ENCODE results near the gene USP9X.
A peak's percentile ranks its signal among the peaks of the same experiment; 100 is the strongest.
"Not testable (repeated sequence)": the region's sequence is repeated elsewhere in the genome, so short reads cannot be mapped to it uniquely, and the experiment has no call there.

USP9X gene

DNA sequence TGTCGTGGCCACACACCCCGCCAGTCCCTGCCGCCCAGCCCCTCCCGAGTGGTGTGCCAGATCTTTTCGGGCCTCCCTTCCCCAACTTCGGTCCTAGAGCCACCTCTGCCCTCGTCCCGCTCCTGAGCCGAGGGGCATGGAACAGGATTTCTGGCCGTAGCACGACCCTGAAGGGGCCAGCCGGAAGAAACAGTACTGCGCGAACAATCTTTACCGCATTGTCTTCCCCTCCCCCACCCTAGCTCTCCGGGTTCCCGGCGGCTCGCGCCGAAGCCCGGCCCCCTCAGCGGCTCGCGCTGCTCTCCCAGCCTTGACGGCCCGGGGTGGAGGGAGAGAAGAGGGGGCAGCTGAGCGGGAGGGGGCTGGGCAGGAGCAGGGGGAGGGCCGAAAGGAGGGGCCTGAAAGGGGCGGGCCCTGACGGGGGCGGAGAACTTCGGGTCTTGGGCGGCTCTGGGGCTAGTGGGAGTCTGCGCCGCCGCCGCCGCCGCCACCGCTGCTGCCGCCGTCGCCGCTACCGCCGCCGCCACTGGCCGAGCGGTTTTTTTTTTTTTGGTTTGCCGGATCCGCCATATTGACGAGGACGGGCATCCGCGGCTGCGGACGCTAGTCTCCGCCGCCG lies at the start of gene USP9X:
Gene USP9X, plus strand, starts transcription at position 553 of the 619 bp plus-strand sequence. CDS start 38,184 bp downstream, outside the sequence.
- peak; percentile 78 for DNase-seq

- DNase-seq = no peak
Observed at GRCh38 chrX:41035582-41035981, 49.7 kb upstream of the USP9X start.

DNA sequence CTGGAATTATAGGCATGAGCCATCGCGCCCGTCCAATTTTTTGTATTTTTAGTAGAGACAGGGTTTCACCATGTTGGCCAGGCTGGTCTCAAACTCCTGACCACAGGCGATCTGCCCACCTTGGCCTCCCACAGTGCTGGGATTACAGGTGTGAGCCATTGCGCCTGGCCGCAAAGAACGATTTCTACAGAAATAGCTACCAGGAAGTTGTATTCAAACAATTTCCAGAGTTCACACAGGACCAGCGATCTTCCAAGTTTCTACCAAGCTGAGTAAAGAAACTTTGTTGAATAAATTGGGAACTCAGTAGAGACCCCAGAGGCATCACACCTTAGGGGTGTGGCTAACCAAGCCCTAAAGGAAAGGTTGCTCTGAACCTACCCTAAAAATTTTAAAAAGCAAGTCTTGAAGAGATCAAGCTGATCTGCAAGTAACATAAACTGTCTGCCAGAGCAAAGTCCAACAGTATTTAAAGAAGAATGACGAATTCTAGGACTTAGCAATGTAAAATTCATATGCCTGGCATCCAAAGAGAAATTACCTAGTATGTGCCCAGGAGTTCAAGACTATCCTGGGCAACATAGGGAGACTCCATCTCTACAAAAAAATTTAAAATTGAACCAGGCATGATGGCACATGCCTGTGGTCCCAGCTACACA lies 48.4 kb upstream of the USP9X start:
- DNase-seq = no peak

DNA sequence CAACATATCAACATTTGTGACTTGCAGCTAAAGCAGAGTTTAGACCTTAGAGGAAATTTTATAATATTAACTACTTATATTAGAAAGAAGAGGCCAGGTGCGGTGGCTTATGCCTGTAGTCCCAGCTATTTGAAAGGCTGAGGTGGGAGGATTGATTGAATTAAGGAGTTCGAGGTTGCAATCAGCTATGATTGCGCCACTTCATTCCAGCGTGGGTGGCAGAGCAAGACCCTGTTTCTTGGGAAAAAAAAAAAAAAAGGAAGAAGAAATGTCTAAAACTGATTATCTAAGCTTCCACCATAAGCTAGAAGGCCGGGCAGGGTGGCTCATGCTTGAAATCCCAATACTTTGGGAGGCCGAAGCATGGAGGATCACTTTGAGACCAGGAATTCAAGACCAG lies 42.0 kb upstream of the USP9X start:
- no peak for DNase-seq

- DNase-seq = no peak
Observed at GRCh38 chrX:41043674-41044345, 41.4 kb upstream of the USP9X start.

- no peak for DNase-seq
Observed at GRCh38 chrX:41045960-41046567, 39.2 kb upstream of the USP9X start.

DNA sequence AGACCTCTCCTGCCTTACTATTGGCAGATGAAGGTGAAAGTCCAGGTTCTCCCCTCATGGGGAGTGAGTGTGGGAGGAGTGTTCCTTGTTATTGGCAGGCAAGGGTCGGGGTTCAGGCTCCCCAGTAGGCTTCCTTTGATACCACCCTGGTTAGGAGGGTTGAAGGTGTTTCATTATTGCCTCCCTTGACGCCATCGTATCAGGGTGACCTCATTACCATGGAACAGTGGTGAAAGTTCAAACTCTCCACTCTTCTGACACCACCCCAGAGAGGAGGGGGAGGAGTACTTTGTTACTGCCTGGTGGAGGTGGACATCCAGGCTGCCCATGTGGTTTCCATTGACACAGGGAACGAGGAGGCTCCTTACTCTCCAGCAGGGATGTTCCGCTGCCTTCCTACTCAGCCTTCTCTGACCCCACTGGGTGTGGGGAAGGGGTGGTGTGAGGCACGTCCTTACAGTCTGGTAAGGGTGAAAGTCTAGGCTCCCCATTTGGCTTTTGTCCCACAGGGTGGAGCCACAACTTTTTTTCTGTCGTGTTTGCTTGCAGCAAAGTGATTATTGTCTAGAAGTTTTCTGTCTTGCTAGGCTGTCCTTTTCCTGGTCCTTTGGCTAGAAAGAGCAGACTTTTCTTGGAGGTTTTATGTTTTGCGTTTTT lies 37.2 kb upstream of the USP9X start:
- no peak for DNase-seq

DNA sequence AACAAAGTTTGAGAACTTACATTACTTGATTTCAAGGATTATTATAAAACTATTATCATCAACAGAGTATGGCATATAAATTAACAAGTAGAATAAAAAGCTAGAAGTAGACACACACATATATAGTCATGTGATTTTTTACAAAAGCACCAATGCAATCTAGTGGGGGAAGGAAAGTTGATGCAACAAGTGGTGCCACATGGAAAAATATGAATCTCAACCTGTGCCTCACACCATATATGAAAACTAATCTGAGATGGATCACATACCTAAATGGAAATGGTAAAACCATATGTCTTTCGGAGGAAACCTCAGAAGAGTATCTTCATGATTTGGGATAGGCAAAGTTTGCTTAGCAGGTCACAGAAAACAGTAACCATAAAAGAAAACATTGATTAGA lies 34.9 kb upstream of the USP9X start:
- DNase-seq = no peak

GRCh38 chrX:41051288-41051687 lies 34.0 kb upstream of the USP9X start:
- no peak for DNase-seq

- DNase-seq = no peak
Observed at GRCh38 chrX:41055740-41056139, 29.5 kb upstream of the USP9X start.

DNA sequence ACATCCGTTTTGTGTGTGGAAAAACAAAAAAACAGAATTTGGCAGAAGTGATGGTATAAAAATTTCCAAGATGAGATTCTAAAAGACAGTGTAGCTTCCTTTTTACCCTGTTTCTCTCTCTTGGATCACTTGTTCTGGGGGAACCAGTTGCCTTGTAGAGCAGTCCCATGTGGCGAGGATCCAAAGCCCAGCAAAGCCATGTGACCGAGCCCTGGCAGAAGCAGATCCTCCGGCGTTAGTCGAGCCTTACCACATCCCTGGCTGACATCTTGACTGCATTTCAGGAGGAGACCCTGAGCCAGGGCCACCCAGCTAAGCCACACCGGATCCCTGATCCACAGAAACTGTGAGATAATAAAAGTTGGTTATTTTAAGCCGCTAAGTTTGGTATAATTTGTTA lies 22.0 kb upstream of the USP9X start:
- not testable (repeated sequence) for DNase-seq

GRCh38 chrX:41064018-41064417 lies 21.2 kb upstream of the USP9X start:
- no peak for DNase-seq

GRCh38 chrX:41066391-41066790 lies 18.9 kb upstream of the USP9X start:
- no peak for DNase-seq

GRCh38 chrX:41066969-41067368 lies 18.3 kb upstream of the USP9X start:
- no peak for DNase-seq

DNA sequence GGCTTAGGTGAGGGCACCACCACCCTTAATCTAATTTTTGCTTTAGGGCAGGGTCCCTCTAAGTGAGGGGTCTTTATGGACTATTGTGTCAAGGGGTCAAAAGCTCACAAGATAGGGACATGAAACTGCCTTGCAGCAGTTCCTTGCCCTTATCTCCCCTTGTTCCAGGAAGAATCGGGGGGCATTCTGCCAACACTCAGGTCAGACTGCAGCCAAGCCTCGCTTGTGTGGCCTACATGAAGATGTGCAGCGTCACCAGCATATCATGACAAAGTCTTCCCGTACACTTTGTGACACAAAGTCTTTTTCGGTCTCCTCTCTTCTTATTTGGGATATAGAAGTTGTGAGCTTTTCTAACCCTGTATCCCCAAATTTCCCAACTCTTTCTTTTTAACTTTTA lies 17.5 kb upstream of the USP9X start:
- DNase-seq = no peak

GRCh38 chrX:41076742-41077141 lies 8.5 kb upstream of the USP9X start:
- DNase-seq = no peak

- no peak for DNase-seq
Observed at GRCh38 chrX:41081821-41082220, 3.4 kb upstream of the USP9X start.

DNA sequence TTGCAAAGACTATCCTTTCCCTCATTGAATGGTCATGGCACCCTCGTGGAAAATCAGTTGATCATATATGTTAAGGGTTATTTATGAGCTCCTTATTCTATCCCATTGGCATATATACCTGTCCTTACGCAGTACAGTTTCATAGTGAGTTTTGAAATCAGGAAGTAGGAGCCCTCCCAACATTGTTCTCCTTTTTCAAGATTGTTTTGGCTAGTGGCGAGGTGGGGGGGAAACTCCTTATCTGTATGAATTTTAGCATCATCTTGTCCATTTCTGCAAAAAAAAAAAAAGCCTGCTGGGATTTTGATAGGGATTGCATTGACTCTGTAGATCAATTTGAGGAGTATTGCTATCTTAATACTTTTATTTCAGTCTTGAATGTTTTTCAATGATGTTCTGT lies 2.5 kb upstream of the USP9X start:
- DNase-seq = no peak

- peak; percentile 97 for DNase-seq
Observed at GRCh38 chrX:41084044-41084892, 977 bp upstream of the USP9X start.

- peak; percentile 46 for DNase-seq
Observed at GRCh38 chrX:41085512-41085877, 250 bp downstream of the USP9X start.

GRCh38 chrX:41085878-41086626 lies 807 bp downstream of the USP9X start:
- DNase-seq = peak; percentile 40

GRCh38 chrX:41086627-41086932 lies 1.3 kb downstream of the USP9X start:
- no peak for DNase-seq
